Hepatocyte (in vitro differentiated cells): ENCODE measurements around the gene FAHD2B.
"Not testable (repeated sequence)": the region's sequence is repeated elsewhere in the genome, so short reads cannot be mapped to it uniquely, and the experiment has no call there.

Source experiments
- CTCF ChIP-seq: fragments of 200-600 bp; sonication (generic); IDR thresholded peaks from 2 replicates; pipeline ENCODE4 v1.5.1; 2016; ENCODE audit warnings: antibody characterized with exemption, mild to moderate bottlenecking; ENCODE audit not compliant: poor library complexity
- EZH2 ChIP-seq: fragments of 200-600 bp; sonication (generic); IDR thresholded peaks from 2 replicates; pipeline ENCODE4 v1.6.1; 2016; ENCODE audit warnings: antibody characterized with exemption, mild to moderate bottlenecking, borderline replicate concordance
- EZH2phosphoT487 ChIP-seq: fragments of 200-600 bp; sonication (generic); IDR thresholded peaks from one replicate; pipeline ENCODE4 v1.6.1; 2018; ENCODE audit warnings: antibody characterized with exemption, mild to moderate bottlenecking, low read depth, moderate library complexity; ENCODE audit not compliant: unreplicated experiment, severe bottlenecking

GRCh38 chr2:97059782-97060181, 34.9 kb downstream of the FAHD2B start:
- TF ChIP-seq CTCF, EZH2, EZH2phosphoT487: not testable (repeated sequence)
